CD4-positive, alpha-beta T cell (primary cell): ENCODE measurements around the gene CCR6. TPM values are rescaled to one million over a fixed set of nuclear protein-coding genes. Genes with fewer than 3 reads are reported as not detected.

Experiments used
- ATAC-seq: fragments of 200-7000 bp; cut with Tn5 transposase; one replicate; pipeline ENCODE4 v1.10.0; 2022; ENCODE audit warnings: mild to moderate bottlenecking; ENCODE audit not compliant: poor library complexity
- CTCF ChIA-PET: fragments of 350-600 bp; sonication (Branson Sonifier 250); formaldehyde crosslinking; loops from one replicate; lab custom pipeline; 2021; ENCODE audit warnings: antibody characterized with exemption, inconsistent platforms; lab: Charles Lee
- POLR2A ChIA-PET: fragments of 350-600 bp; sonication (Branson Sonifier 250); formaldehyde crosslinking; loops from one replicate; lab custom pipeline; 2021; ENCODE audit warnings: antibody characterized with exemption, inconsistent platforms; lab: Charles Lee
- DNase-seq, 14 experiments: peaks; one replicate each; pipeline ENCODE4 v3.0.0-alpha.2; 2013 to 2020; ENCODE audit warnings: mixed read lengths in 2 of 14
- H3K27ac ChIP-seq, 2 donors: one replicate each; pipeline versions ENCODE4 v1.5.1 to v1.7.0; 2013; ENCODE audit warnings: low read length in 2 of 2, low read depth in 1 of 2, mild to moderate bottlenecking in 1 of 2
- H3K27me3 ChIP-seq, 2 experiments: 1 replicate in 1 of 2; 2 replicates in 1 of 2; pipeline versions ENCODE4 v1.6.1 to v1.7.0; 2013; ENCODE audit warnings: low read length in 2 of 2, control low read depth in 1 of 2, mild to moderate bottlenecking in 1 of 2, moderate library complexity in 1 of 2; ENCODE audit not compliant: insufficient read depth in 2 of 2, control insufficient read depth in 1 of 2
- H3K36me3 ChIP-seq: one replicate; pipeline ENCODE4 v1.6.1; 2013; ENCODE audit warnings: low read length, control low read depth; ENCODE audit not compliant: insufficient read depth
- H3K4me1 ChIP-seq: one replicate; pipeline ENCODE4 v1.6.1; 2013; ENCODE audit warnings: low read length, control low read depth; ENCODE audit not compliant: insufficient read depth
- H3K4me3 ChIP-seq: one replicate; pipeline ENCODE4 v1.5.1; 2013; ENCODE audit warnings: mild to moderate bottlenecking, low read length, moderate library complexity
- H3K9me3 ChIP-seq, 2 experiments: 1 replicate in 1 of 2; 2 replicates in 1 of 2; pipeline versions ENCODE4 v1.6.1 to v1.7.0; 2013; ENCODE audit warnings: low read length in 2 of 2, mild to moderate bottlenecking in 2 of 2, control low read depth in 1 of 2, moderate library complexity in 1 of 2; ENCODE audit not compliant: control insufficient read depth in 1 of 2, insufficient read depth in 1 of 2
- H3K27ac Mint-ChIP-seq: one replicate; pipeline ENCODE4 v1.8.0; 2020; ENCODE audit warnings: mixed read lengths
- H3K27me3 Mint-ChIP-seq: one replicate; pipeline ENCODE4 v1.8.0; 2021; ENCODE audit warnings: mixed read lengths
- H3K36me3 Mint-ChIP-seq: one replicate; pipeline ENCODE4 v1.8.0; 2021; ENCODE audit warnings: low read depth, mixed read lengths
- H3K4me1 Mint-ChIP-seq: one replicate; pipeline ENCODE4 v1.8.0; 2021; ENCODE audit warnings: low read depth, mixed read lengths
- H3K4me3 Mint-ChIP-seq: one replicate; pipeline ENCODE4 v1.8.0; 2020; ENCODE audit warnings: mild to moderate bottlenecking, mixed read lengths
- H3K9me3 Mint-ChIP-seq: one replicate; pipeline ENCODE4 v1.8.0; 2020; ENCODE audit warnings: mixed read lengths
- CTCF ChIP-seq: fragments of 200-600 bp; IDR thresholded peaks from one replicate; pipeline ENCODE4 v1.8.0; 2022; ENCODE audit warnings: antibody characterized with exemption, mild to moderate bottlenecking
- intact Hi-C, 2 experiments: fragments of 100-400 bp; cut with DNase I in 1 of 2; cut with micrococcal nuclease in 1 of 2; formaldehyde crosslinking; loops; one replicate each; pipeline versions ENCODE4 v1.15.1 to v1.9.0; 2023 to 2025; cut with DNase I, micrococcal nuclease
- total RNA-seq, 174 experiments: library from RNA in 2 of 174; stranded (reverse) in 2 of 174; gene quantifications; one replicate each; pipeline ENCODE4 v1.2.3 and lab custom pipeline; 2021 to 2026

CCR6 gene
- total RNA-seq, 2 experiments from 2014 or later: 13.6 to 15.9 TPM

GRCh38 chr6:167120583-167120903, 2.4 kb upstream of the CCR6 start:
- peak overlapping the region; percentile 51 to 73 for H3K27ac ChIP-seq
- DNase-seq (no peak), ATAC-seq (no peak)
- Mint-ChIP-seq H3K4me3 (peak overlapping the region; percentile 0), H3K9me3 (no peaks in the 10 kb centered on the region), H3K27me3 (no peaks in the 10 kb centered on the region), H3K36me3 (no peaks in the 10 kb centered on the region), H3K4me1 (peaks cover 62% of the 10 kb centered on the region), H3K27ac (peak overlapping the region; percentile 95)
- peaks cover 10% of the 10 kb centered on the region for H3K36me3 ChIP-seq
- TF ChIP-seq CTCF: no peak
- no peak overlapping the region for H3K4me3 ChIP-seq
- CTCF ChIA-PET: interaction anchor here (0.6 to 1.8 kb wide), 4 partner anchors 10 to 155 kb away, joined by 3 to 6 read pairs (median 6); no protein-coding TSS in a partner anchor
- POLR2A ChIA-PET: interaction anchor here (0.6 to 2.7 kb wide), 9 partner anchors 26 to 779 kb away, joined by 3 to 13 read pairs (median 4); partner anchors contain the start of genes CEP43 and RNASET2
- no peaks in the 10 kb centered on the region for H3K27me3 ChIP-seq
- peaks cover 83% of the 10 kb centered on the region for H3K4me1 ChIP-seq
- H3K9me3 ChIP-seq: no peaks in the 10 kb centered on the region
- intact Hi-C loops: loop anchor here in 1 of 2 experiments (5.0 kb wide), 1 partner anchor 123 kb away; the partner anchor contains the start of gene CEP43

- H3K9me3 Mint-ChIP-seq: no peaks in the 10 kb centered on the region
- no peak for TF ChIP-seq CTCF
- peaks cover 0 to 2% of the 10 kb centered on the region in 2 experiments for H3K9me3 ChIP-seq
- H3K36me3 ChIP-seq: peaks cover 10% of the 10 kb centered on the region
- H3K4me3 ChIP-seq: no peak overlapping the region
- intact Hi-C loops: loop anchor here in 1 of 2 experiments (5.0 kb wide), 1 partner anchor 124 kb away; the partner anchor contains the start of gene CEP43
- H3K4me1 Mint-ChIP-seq: peaks cover 62% of the 10 kb centered on the region
- ChIA-PET CTCF (interaction anchor here (1.2 kb wide), 1 partner anchor 33 kb away, joined by 6 read pairs; no protein-coding TSS in a partner anchor), POLR2A (interaction anchor here (1.1 to 2.7 kb wide), 5 partner anchors 18 to 164 kb away, joined by 3 to 13 read pairs (median 7); partner anchors contain the start of gene RNASET2)
- H3K4me1 ChIP-seq: peaks cover 82% of the 10 kb centered on the region
- peak overlapping the region; percentile 26 for H3K4me3 Mint-ChIP-seq
- H3K27ac Mint-ChIP-seq: peak overlapping the region; percentile 95
- no peaks in the 10 kb centered on the region for H3K27me3 Mint-ChIP-seq
- ATAC-seq (no peak), DNase-seq (no peak)
- peak overlapping the region; percentile 5 to 73 for H3K27ac ChIP-seq
- H3K27me3 ChIP-seq: no peaks in the 10 kb centered on the region
- no peaks in the 10 kb centered on the region for H3K36me3 Mint-ChIP-seq
These were observed 1.5 kb upstream of the CCR6 start for GRCh38 chr6:167121335-167121841.

- ChIA-PET POLR2A (interaction anchor here (0.7 to 2.3 kb wide), 4 partner anchors 17 to 66 kb away, joined by 3 to 7 read pairs (median 4); no protein-coding TSS in a partner anchor), CTCF (interaction anchor here (0.8 to 1.7 kb wide), 3 partner anchors 9 to 20 kb away, joined by 3 to 7 read pairs (median 3); no protein-coding TSS in a partner anchor)
- Histone ChIP-seq H3K9me3 (peaks cover 0 to 4% of the 10 kb centered on the region in 2 experiments), H3K4me3 (peak overlapping the region; percentile 31), H3K27me3 (no peaks in the 10 kb centered on the region), H3K27ac (peak overlapping the region; percentile 5 to 73), H3K36me3 (peaks cover 15% of the 10 kb centered on the region), H3K4me1 (peaks cover 79% of the 10 kb centered on the region)
- H3K9me3 Mint-ChIP-seq: no peaks in the 10 kb centered on the region
- H3K27me3 Mint-ChIP-seq: no peaks in the 10 kb centered on the region
- DNase-seq (no peak), ATAC-seq (no peak)
- intact Hi-C loops: loop anchor here in 1 of 2 experiments (5.0 kb wide), 1 partner anchor 125 kb away; the partner anchor contains the start of gene CEP43
- H3K36me3 Mint-ChIP-seq: no peaks in the 10 kb centered on the region
- peak overlapping the region; percentile 95 for H3K27ac Mint-ChIP-seq
- H3K4me1 Mint-ChIP-seq: peaks cover 62% of the 10 kb centered on the region
- TF ChIP-seq CTCF: no peak
- H3K4me3 Mint-ChIP-seq: peak overlapping the region; percentile 26
These were observed 662 bp upstream of the CCR6 start for GRCh38 chr6:167122041-167122826.
